CMK (cell line): Measurements from ENCODE around the gene ATP5F1D.

Experiments used
- DNase-seq: peaks from one replicate; pipeline ENCODE4 v3.0.0-alpha.2; 2010; ENCODE audit warnings: low read depth

Gene ATP5F1D

DNA sequence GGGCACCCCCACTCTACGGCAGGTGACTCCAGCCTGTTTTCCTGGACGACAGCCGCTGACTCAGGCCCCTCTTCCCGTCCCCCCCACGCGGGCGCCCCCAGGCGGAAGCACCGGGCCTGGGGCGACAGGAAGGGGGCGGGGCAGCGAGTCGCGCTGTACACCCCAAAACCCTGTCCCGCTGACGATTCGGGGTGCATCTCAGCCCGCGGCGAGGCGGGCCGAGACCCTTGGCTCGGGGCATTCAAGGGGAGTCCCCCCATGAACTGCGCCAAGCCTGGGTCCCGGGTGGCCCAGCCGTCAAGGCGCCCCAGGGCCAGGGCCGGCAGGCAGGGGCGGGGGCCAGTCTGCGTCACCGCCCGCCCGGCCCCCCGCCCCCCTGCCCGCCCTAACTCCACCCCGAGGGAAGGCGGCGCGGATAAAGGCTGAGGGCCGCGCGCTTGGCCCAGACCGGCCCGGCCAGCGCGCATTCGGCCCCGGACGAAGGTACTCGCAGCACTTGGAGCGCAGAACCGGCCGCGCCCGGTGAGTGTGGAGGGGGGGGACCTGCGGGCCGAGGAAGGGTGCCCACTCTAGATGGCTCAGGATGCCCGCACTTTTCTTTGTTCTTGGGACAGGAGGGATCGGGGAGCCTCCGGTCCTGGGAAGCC, 6.7 kb downstream of the ATP5F1D start, which contains the start of gene MIDN:
Gene MIDN (plus strand): TSS at position 445 of the 647 bp plus-strand sequence. CDS start 1,714 bp downstream, outside the sequence.
- no peak for DNase-seq

DNA sequence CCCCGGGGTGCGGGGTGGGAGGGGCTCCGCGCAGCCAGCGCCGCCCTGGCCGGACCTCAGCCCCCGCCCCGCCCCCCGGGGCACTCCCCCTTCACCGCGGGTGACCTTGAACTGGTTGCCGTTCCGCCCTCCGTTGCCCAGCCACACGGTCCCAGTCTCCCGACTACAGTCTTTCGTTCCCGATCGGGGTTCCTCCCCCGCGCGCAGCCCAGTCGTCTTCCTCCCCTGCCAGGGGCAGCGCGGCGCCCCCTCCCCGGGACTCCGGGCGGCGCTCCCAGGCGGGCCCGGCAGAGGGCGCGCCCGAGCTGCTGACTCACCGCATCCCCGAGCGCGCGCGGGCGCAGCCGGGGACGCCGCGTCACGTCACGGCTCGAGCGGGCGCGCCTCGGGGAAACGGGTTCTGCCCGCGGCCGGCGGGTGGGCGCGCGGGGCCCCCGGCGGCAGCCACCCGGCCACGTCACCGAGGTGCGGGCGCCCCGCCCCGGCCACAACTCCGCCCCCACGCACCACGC, 7.3 kb downstream of the ATP5F1D start:
- no peak for DNase-seq

DNA sequence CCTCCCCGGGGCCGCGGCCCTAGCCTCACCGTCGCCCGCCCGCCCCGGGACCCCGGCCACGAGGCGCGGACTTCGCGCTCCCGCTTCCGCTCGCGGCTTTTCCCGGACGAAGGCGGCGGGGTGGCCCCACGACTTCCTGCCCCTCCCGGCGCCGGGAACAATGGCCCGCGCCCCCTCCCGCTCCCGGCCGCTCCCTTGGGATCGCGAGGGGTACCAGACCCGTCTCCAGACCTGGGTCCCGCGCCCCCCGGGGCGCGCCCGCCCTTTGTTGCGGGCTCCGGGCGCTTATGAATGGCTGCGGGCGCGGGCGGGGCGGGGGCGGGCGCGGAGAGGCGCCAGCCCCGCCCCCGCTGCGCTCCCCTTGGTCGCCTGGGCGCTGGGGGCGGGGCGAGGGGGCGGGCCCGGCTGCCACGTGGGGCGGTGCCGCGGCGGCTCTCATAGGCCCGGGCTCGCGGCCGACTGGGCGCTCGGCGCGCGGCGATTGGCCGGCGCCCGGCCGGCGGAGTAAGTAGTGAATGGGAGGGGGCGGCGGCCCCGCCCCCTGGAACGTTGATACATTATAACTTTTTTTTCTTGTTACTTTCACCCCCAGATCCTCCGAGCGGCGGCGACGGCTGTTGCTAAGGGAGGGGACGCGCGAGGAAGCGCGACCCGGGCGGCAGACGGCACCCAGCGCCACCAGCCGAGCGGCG, 7.9 kb downstream of the ATP5F1D start:
- DNase-seq, result peak; percentile 92

DNA sequence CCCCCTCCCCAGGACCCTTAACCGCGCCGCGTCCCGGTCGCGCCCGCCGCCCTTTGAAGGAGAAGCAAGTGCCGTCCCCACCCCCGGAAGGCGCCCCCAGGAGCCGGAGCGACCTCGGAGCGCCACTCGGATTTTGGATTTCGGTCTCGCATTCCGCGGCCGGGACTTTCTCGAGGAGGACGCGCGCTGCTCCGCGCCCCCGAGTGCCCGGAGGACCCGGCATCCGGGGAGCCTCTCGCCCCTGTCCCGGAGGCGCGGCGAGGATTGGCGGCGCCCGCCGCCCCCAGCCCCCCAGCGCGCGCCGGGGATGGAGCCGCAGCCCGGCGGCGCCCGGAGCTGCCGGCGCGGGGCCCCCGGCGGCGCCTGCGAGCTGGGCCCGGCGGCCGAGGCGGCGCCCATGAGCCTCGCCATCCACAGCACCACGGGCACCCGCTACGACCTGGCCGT, 8.5 kb downstream of the ATP5F1D start:
- no peak for DNase-seq

DNA sequence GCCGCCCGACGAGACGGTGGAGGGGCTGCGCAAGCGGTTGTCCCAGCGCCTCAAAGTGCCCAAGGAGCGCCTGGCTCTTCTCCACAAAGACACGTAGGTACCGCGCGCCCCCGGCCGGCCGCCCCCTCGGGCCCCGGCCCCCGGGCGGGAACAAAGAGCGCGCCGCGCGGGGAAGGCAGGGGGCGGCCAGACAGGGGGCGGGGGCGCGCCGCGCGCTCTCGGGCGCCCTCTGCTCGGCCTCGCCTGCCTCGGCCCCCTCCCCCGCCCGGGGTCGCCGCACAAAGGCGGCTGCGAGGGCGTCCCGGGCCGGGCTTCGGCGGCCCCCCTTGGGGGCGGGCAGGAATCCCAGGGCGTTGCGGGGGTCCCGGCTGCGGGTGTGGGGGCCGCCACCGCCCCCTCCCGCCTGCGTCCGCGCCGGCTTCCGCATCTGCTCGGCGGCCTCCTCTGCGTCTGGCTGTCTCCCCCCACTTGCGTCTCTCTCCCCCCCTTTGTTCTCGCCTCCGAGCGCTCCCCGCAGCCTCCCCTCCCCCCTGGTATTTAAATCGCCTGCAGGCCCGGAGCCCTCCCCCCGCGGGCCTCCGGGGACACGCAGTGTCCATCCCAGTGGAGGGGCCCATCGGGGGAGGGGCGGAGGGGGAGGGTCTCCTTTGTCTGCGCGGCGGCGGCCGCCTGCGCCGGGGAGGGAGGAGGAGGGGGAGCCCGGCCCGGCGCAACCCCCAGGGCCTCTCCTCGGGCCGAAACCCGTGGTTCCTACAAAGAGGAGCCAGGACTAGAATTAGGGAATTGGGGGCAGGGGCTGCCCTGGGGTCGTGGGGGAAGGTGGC, 9.1 kb downstream of the ATP5F1D start:
- DNase-seq, result no peak

DNA sequence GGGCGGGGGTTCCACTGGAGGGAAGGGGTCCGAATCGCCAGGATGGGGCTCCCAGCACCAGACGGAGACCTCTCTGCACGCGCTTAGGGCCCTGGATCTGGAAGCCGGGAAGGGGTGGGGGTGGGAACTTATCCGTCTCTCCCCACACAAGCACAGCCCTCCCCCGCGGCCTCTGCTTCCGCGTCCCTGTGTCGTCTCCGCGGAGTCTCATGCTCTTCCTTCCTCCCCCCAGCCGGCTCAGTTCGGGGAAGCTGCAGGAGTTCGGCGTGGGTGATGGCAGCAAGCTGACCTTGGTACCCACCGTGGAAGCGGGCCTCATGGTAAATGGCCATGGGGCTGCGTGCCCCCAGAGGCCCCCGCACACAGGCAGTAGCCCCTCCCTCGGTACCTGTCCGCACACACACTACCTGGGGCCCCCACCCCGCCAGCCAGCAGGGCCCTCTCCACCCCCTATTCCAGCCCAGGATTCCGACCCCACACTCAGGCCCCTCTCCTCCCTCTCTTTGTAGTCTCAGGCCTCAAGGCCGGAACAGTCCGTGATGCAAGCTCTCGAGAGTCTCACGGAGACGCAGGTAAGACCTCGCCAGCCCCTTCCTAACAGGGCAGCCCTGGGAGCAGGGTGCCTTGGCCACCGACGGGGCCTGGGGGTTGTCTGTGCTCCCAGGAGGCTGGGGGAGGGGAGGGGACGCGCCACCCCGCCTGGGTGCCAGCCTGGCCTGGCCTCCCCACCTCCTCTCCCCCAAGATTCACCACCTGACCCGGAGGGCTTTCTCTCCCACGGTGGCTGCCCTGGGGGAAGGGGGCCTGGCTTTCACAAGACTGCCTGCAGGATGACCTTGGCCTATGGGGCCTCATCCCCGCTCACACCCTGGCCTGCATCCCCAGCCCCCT, 10.0 kb downstream of the ATP5F1D start:
- no peak for DNase-seq

DNA sequence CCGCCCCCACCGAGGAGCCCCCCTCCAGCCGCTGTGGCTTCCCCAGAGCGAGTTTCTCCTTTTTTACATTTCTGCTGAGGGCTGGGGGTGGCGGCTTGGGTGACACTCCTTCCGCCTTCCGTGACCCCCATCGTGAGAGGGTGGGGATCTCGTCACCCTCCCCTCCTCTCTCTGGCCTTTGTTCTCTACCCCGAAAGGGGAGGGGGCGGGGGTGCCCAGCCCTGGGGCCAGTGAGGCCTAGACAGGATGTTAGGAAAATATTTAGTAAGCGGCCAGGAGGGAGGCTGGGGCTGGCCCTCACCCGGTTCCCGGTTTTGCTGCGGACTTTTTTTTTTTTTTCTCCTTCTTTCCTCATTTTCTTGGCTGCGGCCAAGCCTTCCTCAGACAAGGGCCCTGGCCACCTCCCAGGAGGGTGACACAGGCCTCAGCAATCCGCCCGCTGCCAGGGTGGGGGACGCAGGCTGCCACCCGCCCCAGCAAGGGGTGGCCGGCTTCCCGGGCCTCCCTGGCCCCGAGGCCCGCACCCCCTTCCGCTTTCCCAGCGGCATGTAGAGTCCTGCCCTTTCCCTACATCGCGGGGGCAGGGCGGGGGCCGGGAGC, 10.8 kb downstream of the ATP5F1D start:
- DNase-seq, result no peak

DNA sequence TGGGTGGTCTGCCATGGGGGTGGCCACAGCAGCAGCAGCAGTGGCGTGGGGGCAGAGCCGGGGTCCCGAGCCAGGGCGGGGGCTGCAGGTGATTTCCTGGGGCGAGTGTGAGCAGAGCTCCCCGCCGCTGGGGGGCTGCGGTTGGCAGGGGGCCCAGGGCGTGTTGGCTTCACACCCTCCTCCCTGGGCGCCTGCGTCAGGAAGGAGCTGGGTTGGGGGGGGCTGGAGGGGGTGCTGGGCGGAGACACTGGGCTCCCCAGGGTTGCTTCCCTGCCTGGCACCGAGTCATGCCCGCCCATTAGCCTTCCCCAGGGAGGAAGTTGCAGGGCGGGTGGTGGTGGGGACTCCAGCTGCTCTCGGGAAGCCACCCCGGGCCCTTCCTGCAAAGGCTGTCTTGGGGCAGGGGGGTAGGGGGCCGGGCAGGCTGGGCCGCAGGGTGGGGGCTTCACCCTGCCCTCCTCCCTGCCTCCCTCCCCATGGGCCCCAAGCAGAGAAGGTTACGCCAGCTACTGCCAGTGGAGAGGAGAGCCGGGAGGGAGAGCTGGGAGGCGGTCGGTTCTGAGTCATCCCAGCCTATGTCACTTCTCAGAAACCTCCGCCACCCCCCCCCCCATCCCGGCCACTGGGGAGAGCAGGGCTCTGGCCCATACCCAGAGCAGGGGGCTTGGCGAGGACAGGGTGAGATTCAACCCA, 11.4 kb downstream of the ATP5F1D start:
- peak; percentile 85 for DNase-seq

DNA sequence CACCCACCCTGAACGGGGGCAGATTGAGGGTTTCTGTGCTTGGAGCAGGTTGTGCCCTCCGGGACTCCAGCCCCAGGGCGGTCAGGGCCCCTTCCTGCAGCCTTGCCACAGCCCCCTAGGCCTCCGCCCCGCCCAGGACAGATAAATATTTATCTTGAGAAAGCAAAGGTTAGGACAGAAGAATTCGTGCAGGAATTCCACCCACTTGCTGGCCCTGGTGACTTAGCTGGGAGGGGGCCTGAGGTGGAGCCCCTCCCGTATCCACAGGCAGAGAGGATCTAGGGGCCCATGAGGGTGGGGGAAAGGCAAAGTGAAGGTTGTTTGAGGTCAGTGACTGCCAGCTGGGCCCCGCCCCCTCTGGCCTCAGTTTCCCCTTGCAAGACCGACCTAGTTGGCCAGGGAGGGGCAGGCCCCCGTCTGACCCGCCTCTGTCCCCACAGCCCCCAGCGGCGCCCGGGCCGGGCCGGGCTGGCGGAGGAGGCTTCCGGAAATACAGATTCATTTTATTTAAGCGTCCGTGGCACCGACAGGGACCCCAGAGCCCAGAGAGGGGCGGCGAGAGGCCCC, 12.0 kb downstream of the ATP5F1D start:
- no peak for DNase-seq

DNA sequence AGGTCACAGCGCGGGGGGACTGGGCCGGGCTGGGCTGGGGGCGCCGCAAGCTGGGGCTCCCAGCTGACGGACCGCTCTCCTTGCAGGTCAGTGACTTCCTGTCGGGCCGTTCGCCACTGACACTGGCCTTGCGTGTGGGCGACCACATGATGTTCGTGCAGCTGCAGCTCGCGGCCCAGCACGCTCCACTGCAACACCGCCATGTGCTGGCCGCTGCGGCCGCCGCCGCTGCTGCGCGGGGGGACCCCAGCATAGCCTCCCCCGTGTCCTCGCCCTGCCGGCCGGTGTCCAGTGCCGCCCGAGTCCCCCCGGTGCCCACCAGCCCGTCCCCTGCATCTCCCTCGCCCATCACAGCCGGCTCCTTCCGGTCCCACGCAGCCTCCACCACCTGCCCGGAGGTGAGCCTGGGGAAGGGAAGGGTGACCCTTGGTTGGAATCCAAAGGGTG, 12.6 kb downstream of the ATP5F1D start:
- no peak for DNase-seq

DNA sequence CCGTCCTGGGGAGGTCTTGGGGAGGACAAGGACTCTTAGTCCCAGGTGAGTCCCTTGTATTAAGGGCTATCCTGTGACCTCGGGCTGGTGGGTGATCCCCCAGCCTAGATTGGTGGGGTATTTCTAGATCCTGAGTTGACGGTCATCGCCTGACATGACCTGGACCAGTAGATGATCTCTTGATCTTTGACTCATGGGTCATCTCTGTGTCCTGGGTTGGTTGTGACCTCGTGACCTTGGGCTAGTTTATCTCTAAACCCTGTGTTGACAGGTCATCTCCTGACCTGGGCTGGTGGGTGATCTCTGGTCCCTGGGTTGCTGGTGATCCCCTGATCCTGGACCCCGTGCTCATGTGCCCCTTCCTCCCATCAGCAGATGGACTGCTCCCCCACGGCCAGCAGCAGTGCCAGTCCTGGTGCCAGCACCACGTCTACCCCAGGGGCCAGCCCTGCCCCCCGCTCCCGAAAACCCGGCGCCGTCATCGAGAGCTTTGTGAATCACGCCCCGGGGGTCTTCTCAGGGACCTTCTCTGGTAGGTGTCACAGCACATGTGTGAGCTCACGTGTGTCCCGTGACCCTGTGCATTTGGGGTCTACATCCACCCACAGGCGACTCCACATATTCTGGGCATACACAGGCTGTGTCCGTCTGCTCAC, 13.1 kb downstream of the ATP5F1D start:
- DNase-seq, result no peak

DNA sequence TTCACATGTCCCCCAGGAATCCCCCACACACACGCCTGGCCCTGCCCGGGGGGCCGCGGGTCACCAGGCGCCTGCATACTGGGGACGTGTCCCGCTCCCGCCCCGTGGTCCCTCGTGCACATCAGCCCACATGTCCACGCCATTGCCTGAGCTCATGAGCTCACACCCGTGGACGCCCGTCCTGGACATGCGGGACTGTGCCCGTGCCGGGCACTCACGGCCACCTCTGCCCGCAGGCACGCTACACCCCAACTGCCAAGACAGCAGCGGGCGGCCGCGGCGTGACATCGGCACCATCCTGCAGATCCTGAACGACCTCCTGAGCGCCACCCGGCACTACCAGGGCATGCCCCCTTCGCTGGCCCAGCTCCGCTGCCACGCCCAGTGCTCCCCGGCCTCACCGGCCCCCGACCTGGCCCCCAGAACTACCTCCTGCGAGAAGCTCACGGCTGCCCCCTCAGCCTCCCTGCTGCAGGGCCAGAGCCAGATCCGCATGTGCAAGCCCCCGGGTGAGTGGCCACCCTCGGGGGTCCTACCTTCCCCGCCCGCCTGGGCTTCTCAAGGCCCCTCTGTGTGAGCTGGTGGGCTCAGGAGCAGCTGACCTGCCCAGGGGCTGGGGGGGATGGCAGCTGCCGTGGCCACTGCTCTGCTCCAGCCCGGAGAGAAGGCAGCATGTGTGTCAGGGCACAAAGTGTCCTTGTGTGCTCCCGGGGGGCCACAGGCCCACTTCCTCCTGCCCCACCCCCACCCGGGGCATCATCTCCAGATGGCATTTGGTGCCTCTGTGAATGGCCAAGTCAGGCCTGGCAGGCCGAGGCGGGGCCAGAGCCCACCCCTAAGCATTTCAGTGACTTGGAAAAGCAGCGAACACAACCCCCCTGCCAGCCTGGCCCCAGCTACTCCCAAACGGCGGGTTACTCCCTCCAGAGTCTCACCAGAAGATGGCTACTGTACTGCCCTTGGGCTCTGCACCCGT, 13.9 kb downstream of the ATP5F1D start:
- no peak for DNase-seq

DNA sequence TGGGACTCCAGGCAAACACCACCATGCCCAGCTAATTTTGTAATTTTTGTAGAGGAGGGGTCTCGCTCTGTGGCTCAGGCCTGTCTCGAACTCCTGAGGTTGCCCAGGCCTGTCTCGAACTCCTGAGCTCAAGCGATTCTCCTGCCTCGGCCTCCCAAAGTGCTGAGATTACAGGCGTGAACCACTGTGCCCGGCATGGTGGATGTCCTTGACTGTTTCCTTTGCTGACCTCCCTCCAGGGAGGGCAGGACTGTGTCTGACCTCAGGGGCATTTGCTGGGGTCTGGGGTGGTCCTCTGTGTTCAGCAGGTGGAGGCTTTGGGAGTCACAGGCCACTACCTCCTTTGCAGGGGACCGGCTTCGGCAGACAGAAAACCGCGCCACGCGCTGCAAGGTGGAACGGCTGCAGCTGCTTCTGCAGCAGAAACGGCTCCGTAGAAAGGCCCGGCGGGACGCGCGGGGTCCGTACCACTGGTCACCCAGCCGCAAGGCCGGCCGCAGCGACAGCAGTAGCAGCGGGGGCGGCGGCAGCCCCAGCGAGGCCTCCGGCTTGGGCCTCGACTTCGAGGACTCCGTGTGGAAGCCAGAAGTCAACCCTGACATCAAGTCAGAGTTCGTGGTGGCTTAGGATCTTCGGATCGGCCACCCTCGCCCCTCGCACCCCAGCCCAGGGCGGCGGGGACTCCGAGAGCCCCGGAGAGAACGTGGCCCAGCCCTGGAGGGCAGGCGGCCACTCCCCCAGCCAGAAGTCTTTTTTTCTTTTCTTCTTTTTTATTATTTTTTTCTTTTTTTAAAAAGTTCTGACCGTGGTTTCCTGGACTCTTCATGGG, 15.3 kb downstream of the ATP5F1D start:
- DNase-seq, result no peak

DNA sequence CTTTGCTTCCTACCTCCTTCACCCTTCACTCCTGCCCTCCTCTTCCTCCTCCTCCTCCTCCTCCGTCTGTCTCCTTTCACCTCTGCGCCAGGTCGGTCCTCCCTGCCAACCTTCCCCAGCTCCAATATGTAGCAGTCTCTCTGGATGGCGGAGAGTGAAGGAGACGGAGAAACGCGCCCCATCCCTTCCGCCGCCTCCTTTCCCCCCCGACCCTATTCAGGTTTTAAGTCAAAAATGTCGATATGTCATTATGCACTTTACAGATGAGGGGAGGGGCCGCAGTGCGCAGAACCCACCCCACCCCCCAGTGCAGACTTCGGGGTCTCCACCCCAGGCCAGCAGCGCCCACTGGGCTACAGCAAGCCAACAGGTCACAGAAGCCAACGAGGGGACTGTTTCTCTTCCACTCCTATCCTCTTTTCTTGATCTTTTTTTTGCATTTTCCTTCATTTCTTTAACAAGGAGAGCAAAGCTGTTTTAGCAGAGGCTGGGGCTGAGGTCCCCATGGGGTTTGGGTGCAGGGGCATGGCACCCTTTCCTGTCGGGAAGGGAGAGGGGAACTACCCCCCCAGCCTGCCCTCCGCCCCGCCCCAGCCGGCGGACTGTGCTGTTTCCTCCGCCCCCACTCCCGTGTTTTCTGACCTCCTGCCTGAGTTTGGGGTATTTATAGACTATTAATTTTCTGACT, 16.1 kb downstream of the ATP5F1D start:
- no peak for DNase-seq

DNA sequence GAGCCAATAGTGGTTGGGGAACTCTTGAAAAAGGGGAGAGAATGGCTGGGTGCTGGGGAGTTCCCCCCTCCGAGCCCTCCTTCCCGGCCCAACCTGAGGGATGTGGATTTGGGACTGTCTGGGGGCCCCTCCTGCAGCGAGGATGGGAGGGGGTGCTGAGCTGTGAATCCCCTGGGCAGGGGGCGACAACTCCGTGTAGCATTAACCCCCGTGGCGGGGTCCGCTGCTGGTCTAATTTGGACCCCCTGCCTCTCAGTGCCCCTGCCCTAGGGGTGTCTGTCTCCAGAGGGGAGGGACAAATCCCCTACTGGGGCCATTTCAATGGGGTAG, 16.6 kb downstream of the ATP5F1D start:
- no peak for DNase-seq

DNA sequence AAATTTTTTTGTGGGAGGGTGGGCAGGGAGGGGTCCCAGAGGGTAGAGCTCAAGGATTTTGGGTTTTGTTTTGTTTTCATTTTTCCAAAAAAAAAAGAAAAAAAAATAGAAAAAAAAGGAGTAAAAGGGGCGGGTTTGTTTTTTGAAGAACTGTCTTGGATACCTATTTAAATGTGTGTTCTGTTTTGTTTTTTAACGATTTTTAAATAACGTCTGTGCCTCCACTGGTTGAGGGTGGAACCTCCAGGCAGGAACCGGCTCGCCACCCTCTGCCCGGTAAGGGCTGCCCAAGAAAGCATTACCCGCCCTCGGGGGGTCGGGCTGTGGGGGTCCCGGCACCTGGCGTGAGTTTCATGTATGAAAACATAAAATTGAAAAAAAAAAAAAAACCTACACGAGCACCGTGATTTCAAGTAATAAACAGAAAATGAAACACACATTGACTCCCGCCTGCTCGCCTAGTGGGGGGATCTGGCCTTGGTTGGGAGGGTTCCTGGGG, 17.2 kb downstream of the ATP5F1D start:
- DNase-seq, result no peak
